WTC11 (cell line): ENCODE data around the gene CRCP.
"Not testable (repeated sequence)": the region's sequence is repeated elsewhere in the genome, so short reads cannot be mapped to it uniquely, and the experiment has no call there.

ENCODE experiments used
- FOXP1 ChIP-seq: sonication (generic); formaldehyde crosslinking; IDR thresholded peaks from 2 replicates; pipeline ENCODE4 v1.8.0; 2022; ENCODE audit warnings: missing genetic modification reagents, mild to moderate bottlenecking, moderate library complexity, borderline replicate concordance
- TF ChIP-seq, protein P1 (sequence below): sonication (generic); formaldehyde crosslinking; IDR thresholded peaks from 2 replicates; pipeline ENCODE4 v1.8.0; 2023; ENCODE audit warnings: mild to moderate bottlenecking, missing genetic modification reagents
- TF ChIP-seq, protein P2 (sequence below): fragments of 200-600 bp; IDR thresholded peaks from 2 replicates; pipeline ENCODE4 v1.8.0; 2022; ENCODE audit warnings: antibody characterized with exemption
- TF ChIP-seq, protein P3 (sequence below): sonication (generic); formaldehyde crosslinking; IDR thresholded peaks from 2 replicates; pipeline ENCODE4 v1.8.1; 2022; ENCODE audit warnings: mild to moderate bottlenecking, moderate library complexity, missing genetic modification reagents
- TF ChIP-seq, protein P4 (sequence below): sonication (generic); formaldehyde crosslinking; IDR thresholded peaks from 2 replicates; pipeline ENCODE4 v1.8.0; 2022; ENCODE audit warnings: mild to moderate bottlenecking, missing genetic modification reagents

DNA sequence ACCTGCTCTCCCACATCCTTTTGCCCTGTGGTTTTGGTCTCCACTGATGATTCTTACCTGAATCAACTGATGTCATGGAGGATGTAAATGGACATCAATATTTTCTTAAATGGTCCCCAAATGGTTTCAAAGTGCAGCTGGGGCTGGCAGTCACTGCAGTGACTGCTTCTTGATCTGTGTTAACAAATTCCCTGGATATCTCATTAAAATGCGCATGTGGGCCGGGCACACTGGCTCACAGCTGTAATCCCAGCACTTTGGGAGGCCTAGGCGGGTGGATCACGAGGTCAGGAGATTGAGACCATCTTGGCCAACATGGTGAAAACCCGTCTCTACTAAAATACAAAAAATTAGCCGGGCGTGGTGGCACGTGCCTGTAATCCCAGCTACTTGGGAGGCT lies 60.4 kb downstream of the CRCP start:
- TF ChIP-seq, protein P1, sequence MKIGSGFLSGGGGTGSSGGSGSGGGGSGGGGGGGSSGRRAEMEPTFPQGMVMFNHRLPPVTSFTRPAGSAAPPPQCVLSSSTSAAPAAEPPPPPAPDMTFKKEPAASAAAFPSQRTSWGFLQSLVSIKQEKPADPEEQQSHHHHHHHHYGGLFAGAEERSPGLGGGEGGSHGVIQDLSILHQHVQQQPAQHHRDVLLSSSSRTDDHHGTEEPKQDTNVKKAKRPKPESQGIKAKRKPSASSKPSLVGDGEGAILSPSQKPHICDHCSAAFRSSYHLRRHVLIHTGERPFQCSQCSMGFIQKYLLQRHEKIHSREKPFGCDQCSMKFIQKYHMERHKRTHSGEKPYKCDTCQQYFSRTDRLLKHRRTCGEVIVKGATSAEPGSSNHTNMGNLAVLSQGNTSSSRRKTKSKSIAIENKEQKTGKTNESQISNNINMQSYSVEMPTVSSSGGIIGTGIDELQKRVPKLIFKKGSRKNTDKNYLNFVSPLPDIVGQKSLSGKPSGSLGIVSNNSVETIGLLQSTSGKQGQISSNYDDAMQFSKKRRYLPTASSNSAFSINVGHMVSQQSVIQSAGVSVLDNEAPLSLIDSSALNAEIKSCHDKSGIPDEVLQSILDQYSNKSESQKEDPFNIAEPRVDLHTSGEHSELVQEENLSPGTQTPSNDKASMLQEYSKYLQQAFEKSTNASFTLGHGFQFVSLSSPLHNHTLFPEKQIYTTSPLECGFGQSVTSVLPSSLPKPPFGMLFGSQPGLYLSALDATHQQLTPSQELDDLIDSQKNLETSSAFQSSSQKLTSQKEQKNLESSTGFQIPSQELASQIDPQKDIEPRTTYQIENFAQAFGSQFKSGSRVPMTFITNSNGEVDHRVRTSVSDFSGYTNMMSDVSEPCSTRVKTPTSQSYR (CRISPR knock-in tag), result not testable (repeated sequence)
- TF ChIP-seq, protein P2, sequence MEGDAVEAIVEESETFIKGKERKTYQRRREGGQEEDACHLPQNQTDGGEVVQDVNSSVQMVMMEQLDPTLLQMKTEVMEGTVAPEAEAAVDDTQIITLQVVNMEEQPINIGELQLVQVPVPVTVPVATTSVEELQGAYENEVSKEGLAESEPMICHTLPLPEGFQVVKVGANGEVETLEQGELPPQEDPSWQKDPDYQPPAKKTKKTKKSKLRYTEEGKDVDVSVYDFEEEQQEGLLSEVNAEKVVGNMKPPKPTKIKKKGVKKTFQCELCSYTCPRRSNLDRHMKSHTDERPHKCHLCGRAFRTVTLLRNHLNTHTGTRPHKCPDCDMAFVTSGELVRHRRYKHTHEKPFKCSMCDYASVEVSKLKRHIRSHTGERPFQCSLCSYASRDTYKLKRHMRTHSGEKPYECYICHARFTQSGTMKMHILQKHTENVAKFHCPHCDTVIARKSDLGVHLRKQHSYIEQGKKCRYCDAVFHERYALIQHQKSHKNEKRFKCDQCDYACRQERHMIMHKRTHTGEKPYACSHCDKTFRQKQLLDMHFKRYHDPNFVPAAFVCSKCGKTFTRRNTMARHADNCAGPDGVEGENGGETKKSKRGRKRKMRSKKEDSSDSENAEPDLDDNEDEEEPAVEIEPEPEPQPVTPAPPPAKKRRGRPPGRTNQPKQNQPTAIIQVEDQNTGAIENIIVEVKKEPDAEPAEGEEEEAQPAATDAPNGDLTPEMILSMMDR, result not testable (repeated sequence)
- TF ChIP-seq FOXP1 (CRISPR knock-in tag), result not testable (repeated sequence)
- TF ChIP-seq, protein P3, sequence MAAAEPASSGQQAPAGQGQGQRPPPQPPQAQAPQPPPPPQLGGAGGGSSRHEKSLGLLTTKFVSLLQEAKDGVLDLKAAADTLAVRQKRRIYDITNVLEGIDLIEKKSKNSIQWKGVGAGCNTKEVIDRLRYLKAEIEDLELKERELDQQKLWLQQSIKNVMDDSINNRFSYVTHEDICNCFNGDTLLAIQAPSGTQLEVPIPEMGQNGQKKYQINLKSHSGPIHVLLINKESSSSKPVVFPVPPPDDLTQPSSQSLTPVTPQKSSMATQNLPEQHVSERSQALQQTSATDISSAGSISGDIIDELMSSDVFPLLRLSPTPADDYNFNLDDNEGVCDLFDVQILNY, result not testable (repeated sequence)
- TF ChIP-seq, protein P4, sequence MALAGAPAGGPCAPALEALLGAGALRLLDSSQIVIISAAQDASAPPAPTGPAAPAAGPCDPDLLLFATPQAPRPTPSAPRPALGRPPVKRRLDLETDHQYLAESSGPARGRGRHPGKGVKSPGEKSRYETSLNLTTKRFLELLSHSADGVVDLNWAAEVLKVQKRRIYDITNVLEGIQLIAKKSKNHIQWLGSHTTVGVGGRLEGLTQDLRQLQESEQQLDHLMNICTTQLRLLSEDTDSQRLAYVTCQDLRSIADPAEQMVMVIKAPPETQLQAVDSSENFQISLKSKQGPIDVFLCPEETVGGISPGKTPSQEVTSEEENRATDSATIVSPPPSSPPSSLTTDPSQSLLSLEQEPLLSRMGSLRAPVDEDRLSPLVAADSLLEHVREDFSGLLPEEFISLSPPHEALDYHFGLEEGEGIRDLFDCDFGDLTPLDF, result not testable (repeated sequence)
